IgD-negative memory B cell (primary cell): ENCODE results near the gene ANHX. TPM values are rescaled to one million over a fixed set of nuclear protein-coding genes. Genes with fewer than 3 reads are reported as not detected.
A peak's percentile ranks its signal among the peaks of the same experiment; 100 is the strongest.

Experiments
- H3K27ac Mint-ChIP-seq, 3 donors: one replicate each; pipeline ENCODE4 v1.8.0; 2020 to 2022; ENCODE audit warnings: mild to moderate bottlenecking in 3 of 3, mixed read lengths in 3 of 3, moderate library complexity in 1 of 3
- H3K27me3 Mint-ChIP-seq: one replicate; pipeline ENCODE4 v1.8.0; 2021; ENCODE audit warnings: mixed read lengths
- H3K36me3 Mint-ChIP-seq: one replicate; pipeline ENCODE4 v1.8.0; 2020; ENCODE audit warnings: mild to moderate bottlenecking, mixed read lengths
- H3K4me1 Mint-ChIP-seq, 3 donors: one replicate each; pipeline ENCODE4 v1.8.0; 2020 to 2022; ENCODE audit warnings: mixed read lengths in 3 of 3, mild to moderate bottlenecking in 1 of 3
- H3K4me3 Mint-ChIP-seq, 4 donors: one replicate each; pipeline ENCODE4 v1.8.0; 2020 to 2022; ENCODE audit warnings: mild to moderate bottlenecking in 4 of 4, mixed read lengths in 4 of 4, moderate library complexity in 3 of 4
- H3K9me3 Mint-ChIP-seq, 3 donors: one replicate each; pipeline ENCODE4 v1.8.0; 2020 to 2021; ENCODE audit warnings: mixed read lengths in 3 of 3, mild to moderate bottlenecking in 1 of 3
- polyA plus RNA-seq: library from polyadenylated mRNA; unstranded; fragments of 300-500 nt; fragmentation: Illumina TruSeq; gene quantifications from one replicate; pipeline ENCODE4 v1.2.3, GENCODE V29; 2021

The ANHX gene
- polyA plus RNA-seq, 1 donor from 2014 or later = not detected

DNA sequence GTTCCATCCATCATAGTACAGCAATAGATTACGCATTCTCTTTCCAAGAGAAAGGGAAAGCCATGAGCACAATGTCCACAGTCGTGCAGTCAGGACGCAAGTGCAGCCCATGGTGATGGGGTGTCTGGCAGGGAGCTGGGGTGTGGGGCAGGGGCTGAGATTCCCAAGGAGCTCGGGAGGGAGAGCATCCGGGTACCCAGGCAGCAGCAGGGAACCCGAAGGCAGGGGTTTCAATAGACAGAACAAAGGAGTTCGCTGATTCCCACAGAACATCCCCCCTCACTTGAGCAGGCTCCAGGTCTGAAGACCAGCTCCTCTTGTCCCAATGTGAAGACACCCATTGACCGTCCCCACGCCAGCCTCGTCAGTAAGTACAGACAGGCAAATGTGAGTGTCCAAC lies 13.5 kb downstream of the ANHX start:
- Mint-ChIP-seq H3K9me3 (peaks cover 8 to 28% (median 24%) of the 10 kb centered on the region in 3 donors), H3K36me3 (no peaks in the 10 kb centered on the region), H3K27ac (no peak overlapping the region), H3K27me3 (peaks cover 5% of the 10 kb centered on the region), H3K4me1 (no peaks in the 10 kb centered on the region), H3K4me3 (no peak overlapping the region)

DNA sequence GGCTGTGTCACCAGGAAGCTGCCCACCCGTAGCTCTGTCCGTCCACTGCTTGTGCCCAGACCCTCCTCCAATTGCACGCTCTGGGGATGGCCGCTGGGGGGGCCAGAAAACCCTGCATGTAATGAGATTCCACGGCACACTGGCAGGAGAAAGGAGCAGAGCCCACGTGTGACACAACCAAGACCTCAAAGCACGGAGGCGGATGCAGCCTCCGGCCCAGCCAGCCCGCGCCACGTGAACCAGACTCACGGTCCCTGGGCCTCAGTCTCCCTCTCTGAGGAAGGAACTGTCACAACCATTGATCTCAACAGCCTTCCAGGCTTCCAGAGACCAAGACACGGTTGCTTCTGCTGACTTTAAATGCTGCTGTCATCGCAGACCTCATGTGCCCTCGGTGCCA lies 14.4 kb downstream of the ANHX start:
- no peaks in the 10 kb centered on the region for H3K36me3 Mint-ChIP-seq
- H3K4me3 Mint-ChIP-seq = no peak overlapping the region
- H3K27me3 Mint-ChIP-seq = peaks cover 5% of the 10 kb centered on the region
- no peak overlapping the region for H3K27ac Mint-ChIP-seq
- peaks cover 8 to 28% (median 24%) of the 10 kb centered on the region in 3 donors for H3K9me3 Mint-ChIP-seq
- H3K4me1 Mint-ChIP-seq = no peaks in the 10 kb centered on the region

DNA sequence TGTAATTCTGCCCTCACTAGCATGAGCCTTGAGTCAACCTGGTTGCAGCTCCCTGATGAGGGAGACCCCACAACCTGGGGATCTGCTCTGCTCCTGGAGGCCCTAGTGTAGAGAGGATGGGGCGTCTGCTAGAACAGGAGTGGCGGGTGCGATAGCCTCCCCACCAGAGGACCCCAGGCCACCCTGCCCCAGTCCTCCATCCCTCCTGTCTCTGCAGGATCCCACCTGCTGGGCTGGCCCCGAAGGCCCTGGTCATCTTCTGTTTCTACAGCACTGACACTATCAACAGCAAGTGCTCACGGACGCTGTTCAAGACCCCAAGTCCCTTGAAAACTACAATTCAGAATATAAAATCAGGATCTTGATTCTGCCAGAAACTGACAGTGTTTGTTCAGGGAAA lies 15.2 kb downstream of the ANHX start:
- Mint-ChIP-seq H3K36me3 (no peaks in the 10 kb centered on the region), H3K27ac (no peak overlapping the region), H3K4me3 (no peak overlapping the region), H3K4me1 (no peaks in the 10 kb centered on the region), H3K27me3 (peaks cover 5% of the 10 kb centered on the region), H3K9me3 (peaks cover 8 to 28% (median 24%) of the 10 kb centered on the region in 3 donors)

DNA sequence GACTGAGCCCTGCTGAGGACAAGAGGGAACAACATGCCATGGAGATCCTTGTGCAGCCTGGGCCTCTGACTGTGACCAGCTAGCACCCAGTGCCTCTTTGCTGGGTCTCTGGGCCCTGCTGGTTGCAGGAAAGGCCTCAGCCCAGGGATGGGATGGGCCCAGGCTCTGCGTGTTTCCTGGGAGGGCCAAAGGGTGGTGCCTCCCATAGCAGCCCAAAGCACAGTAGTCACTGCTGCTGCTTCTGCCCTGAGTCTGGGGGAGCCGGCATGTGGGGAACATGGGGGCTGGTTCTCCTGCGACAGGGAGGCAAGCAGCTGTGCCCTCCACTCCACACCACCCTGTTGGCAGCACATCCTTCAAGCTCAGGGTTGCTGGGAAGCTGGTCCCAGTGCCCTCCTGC lies 18.5 kb downstream of the ANHX start:
- peaks cover 2% of the 10 kb centered on the region for H3K36me3 Mint-ChIP-seq
- peaks cover 16 to 36% (median 33%) of the 10 kb centered on the region in 3 donors for H3K9me3 Mint-ChIP-seq
- H3K27me3 Mint-ChIP-seq = peaks cover 5% of the 10 kb centered on the region
- no peak overlapping the region for H3K27ac Mint-ChIP-seq
- H3K4me1 Mint-ChIP-seq = no peaks in the 10 kb centered on the region
- no peak overlapping the region for H3K4me3 Mint-ChIP-seq

DNA sequence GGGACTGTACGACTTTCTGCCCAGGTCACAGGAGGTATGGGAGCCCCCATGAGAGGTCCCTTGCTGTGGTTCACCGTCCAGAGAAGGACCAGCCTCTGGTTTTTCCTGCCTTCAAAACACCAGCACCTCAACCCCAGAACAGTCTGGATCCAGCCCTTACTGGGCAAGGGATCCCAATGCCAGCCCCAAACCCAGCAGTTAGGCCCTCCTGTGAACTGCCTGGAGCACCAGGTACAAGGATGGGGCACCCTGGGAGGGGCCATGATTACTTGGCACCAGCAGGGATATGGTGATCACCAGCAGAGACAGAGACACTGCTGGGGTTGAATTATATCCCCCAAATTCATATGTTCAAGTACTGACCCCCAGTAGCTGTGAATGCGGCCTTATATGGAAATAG lies 20.0 kb downstream of the ANHX start:
- H3K27ac Mint-ChIP-seq = no peak overlapping the region
- peaks cover 2% of the 10 kb centered on the region for H3K36me3 Mint-ChIP-seq
- no peak overlapping the region for H3K4me3 Mint-ChIP-seq
- peaks cover 5% of the 10 kb centered on the region for H3K27me3 Mint-ChIP-seq
- H3K9me3 Mint-ChIP-seq = peaks cover 20 to 43% (median 40%) of the 10 kb centered on the region in 3 donors
- H3K4me1 Mint-ChIP-seq = no peaks in the 10 kb centered on the region

DNA sequence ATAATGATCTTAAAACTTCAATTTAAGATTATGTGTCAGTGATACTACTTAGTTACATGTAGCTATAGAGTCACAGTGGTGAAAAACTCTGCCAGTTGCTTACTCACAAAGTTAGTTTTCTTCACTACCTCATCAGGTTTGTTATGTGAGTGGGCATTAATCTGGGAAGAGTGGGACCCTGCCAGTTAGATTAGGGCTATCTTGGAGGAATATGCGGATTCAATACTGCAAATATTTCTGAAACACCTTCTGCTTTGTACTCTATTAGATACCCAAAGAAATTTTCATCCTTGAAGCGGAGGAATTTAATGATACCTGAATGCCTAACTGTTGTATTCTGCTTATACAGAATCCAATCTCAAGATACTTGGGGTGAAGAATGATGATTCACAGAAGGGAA lies 29.3 kb downstream of the ANHX start:
- Mint-ChIP-seq H3K4me3 (no peak overlapping the region), H3K27me3 (no peaks in the 10 kb centered on the region), H3K9me3 (peaks cover 8 to 55% (median 32%) of the 10 kb centered on the region in 3 donors), H3K4me1 (peaks cover 0 to 2% (median 0%) of the 10 kb centered on the region in 3 donors), H3K36me3 (peaks cover 23% of the 10 kb centered on the region), H3K27ac (no peak overlapping the region)

DNA sequence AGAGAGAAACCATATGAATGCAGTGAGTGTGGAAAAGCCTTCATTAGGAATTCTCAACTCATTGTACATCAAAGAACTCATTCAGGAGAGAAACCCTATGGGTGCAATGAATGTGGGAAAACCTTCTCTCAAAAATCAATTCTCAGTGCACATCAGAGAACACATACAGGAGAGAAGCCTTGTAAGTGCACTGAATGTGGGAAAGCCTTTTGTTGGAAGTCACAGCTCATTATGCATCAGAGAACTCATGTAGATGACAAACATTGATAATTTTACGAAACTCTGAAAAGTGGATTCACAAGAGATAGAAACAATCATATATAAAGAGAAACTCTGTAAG lies 31.4 kb downstream of the ANHX start:
- Mint-ChIP-seq H3K36me3 (peaks cover 39% of the 10 kb centered on the region), H3K9me3 (peaks cover 14 to 63% (median 45%) of the 10 kb centered on the region in 3 donors), H3K4me3 (no peak overlapping the region), H3K27me3 (no peaks in the 10 kb centered on the region), H3K27ac (no peak overlapping the region), H3K4me1 (peaks cover 0 to 2% (median 0%) of the 10 kb centered on the region in 3 donors)

DNA sequence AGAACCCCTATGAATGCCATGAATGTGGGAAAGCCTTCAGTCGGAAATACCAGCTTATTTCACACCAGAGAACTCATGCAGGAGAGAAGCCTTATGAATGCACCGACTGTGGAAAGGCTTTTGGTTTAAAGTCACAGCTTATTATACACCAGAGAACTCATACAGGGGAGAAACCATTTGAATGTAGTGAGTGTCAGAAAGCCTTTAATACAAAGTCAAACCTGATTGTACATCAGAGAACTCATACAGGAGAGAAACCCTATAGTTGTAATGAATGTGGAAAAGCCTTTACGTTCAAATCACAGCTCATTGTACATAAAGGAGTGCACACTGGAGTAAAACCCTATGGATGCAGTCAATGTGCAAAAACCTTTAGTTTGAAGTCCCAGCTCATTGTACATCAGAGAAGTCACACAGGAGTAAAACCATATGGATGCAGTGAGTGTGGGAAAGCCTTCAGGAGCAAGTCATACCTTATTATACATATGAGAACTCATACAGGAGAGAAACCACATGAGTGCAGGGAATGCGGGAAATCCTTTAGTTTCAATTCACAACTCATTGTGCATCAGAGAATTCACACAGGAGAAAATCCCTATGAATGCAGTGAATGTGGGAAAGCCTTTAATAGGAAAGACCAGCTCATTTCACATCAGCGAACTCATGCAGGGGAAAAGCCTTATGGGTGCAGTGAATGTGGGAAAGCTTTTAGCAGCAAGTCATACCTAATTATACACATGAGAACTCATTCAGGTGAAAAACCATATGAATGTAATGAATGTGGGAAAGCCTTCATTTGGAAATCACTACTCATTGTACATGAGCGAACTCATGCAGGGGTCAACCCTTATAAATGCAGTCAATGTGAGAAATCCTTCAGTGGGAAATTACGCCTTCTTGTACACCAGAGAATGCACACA lies 32.1 kb downstream of the ANHX start:
- Mint-ChIP-seq H3K36me3 (peaks cover 38% of the 10 kb centered on the region), H3K4me3 (no peak overlapping the region), H3K27me3 (no peaks in the 10 kb centered on the region), H3K9me3 (peaks cover 14 to 62% (median 45%) of the 10 kb centered on the region in 3 donors), H3K27ac (no peak overlapping the region), H3K4me1 (peaks cover 0 to 1% (median 0%) of the 10 kb centered on the region in 3 donors)

DNA sequence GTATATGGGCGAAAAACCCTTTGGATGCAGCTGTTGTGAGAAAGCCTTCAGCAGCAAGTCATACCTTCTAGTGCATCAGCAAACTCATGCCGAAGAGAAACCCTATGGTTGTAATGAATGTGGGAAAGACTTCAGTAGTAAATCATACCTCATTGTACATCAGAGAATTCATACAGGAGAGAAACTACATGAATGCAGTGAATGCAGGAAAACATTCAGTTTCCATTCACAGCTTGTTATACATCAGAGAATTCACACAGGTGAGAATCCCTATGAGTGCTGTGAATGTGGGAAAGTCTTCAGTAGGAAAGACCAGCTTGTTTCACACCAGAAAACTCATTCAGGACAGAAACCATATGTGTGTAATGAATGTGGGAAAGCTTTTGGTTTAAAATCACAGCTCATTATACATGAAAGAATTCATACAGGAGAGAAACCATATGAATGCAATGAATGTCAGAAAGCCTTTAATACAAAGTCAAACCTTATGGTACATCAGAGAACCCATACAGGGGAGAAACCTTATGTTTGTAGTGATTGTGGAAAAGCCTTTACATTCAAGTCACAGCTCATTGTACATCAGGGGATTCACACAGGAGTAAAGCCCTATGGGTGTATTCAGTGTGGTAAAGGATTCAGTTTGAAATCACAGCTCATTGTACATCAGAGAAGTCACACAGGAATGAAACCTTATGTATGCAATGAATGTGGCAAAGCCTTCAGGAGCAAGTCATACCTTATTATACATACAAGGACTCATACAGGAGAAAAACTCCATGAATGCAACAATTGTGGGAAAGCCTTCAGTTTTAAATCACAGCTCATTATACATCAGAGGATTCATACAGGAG lies 33.0 kb downstream of the ANHX start:
- Mint-ChIP-seq H3K9me3 (peaks cover 11 to 57% (median 42%) of the 10 kb centered on the region in 3 donors), H3K4me1 (no peaks in the 10 kb centered on the region), H3K27me3 (no peaks in the 10 kb centered on the region), H3K4me3 (no peak overlapping the region), H3K27ac (no peak overlapping the region), H3K36me3 (peaks cover 37% of the 10 kb centered on the region)

DNA sequence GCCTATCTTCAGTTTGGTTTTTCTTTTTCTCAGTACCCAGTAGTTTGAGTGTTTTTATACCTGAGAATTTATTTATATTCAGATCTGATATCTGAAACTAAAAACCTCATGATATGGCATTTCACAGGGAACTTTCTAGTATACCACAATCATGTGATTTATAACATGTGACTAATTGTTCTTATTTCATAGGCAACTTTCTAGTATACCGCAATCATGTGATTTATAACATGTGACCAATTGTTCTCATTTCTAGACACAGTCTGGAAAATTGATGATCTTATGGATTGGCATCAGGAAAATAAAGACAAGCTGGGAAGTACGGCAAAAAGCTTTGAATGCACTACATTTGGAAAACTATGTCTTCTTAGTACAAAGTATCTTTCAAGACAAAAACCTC lies 33.8 kb downstream of the ANHX start:
- H3K4me1 Mint-ChIP-seq = no peaks in the 10 kb centered on the region
- no peaks in the 10 kb centered on the region for H3K27me3 Mint-ChIP-seq
- H3K9me3 Mint-ChIP-seq = peaks cover 11 to 55% (median 42%) of the 10 kb centered on the region in 3 donors
- no peak overlapping the region for H3K4me3 Mint-ChIP-seq
- H3K36me3 Mint-ChIP-seq = peaks cover 37% of the 10 kb centered on the region
- H3K27ac Mint-ChIP-seq = no peak overlapping the region

DNA sequence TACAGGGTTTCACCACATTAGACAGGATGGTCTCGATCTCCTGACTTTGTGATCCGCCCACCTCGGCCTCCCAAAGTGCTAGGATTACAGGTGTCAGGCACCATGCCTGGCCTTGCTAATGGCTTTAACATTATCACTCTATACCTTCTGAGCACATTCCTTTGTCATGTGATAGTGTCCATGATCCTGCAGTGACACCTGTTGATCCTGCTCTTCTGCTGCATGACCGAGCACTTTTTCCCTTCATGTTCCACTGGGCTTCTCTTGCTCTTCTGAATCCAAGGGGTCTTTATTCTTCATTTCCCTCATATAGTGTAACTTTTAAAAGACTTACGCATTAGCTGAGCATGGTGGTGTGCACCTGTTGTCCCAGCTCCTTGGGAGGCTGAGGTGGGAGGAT lies 42.8 kb downstream of the ANHX start:
- Mint-ChIP-seq H3K4me3 (no peak overlapping the region), H3K9me3 (peaks cover 21 to 53% (median 40%) of the 10 kb centered on the region in 3 donors), H3K4me1 (peaks cover 0 to 3% (median 0%) of the 10 kb centered on the region in 3 donors), H3K36me3 (peaks cover 66% of the 10 kb centered on the region), H3K27ac (no peak overlapping the region), H3K27me3 (no peaks in the 10 kb centered on the region)

DNA sequence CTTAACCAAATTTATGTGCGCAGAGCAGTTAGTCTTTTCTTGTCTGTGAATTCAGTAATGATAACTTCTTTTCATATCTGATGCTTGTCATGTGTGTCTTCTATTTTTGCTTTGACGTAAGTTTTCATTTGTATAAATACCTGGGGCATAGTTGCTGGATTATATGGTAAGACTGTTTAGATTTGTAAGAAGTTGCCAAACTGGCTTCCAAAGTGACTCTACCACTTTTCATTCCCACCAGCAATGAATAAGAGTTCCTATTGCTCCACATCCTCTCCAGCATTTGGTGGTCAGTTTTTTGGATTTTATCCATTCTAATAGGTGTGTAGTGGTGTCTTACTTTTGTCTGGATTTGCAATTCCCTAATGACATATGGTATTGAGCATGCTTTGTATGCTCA lies 45.5 kb downstream of the ANHX start:
- H3K27ac Mint-ChIP-seq = no peak overlapping the region
- H3K4me3 Mint-ChIP-seq = peak overlapping the region in 1 of 4 donors; percentile 53
- H3K27me3 Mint-ChIP-seq = no peaks in the 10 kb centered on the region
- peaks cover 82% of the 10 kb centered on the region for H3K36me3 Mint-ChIP-seq
- peaks cover 24 to 58% (median 46%) of the 10 kb centered on the region in 3 donors for H3K9me3 Mint-ChIP-seq
- peaks cover 0 to 3% (median 1%) of the 10 kb centered on the region in 3 donors for H3K4me1 Mint-ChIP-seq

DNA sequence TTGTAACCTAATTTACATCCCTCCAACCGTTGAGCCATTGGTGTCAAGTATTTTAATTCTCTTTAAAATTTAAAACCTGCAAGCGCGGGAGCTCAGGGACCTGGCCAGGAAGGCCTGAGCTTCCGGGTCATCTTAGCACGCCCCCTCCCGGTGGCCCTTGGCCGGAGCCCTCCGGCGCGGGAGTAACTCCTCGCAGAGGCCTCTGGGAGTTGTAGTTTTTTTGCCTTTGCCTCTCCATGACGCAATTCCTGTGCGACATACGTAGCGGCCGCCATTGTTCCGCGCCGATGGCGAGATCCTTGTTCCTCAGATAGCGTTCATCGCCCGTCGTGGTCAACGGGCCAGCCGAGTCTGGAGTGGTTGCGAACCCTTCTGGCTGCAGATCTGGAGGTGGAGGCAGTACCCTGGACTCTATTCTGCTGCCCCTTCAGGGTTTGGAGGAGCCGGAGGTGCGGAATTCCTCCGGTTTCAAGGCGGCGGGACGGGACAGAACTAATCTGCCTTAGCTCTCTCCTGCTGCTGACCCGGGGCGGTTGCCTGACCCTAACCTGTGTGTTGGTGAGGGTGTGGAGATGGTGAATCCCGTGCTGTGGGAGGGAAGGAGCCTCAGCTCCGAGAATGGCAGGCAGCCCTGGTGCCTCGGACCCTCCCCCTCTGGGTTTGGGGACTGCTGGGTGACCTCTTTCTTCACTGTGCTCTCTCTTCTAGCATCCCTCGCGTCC lies 54.3 kb downstream of the ANHX start, which contains the start of gene ZNF268:
Gene ZNF268, plus strand, starts transcription at position 258 of the 722 bp plus-strand sequence. CDS start 503 bp downstream, outside the sequence.
- Mint-ChIP-seq H3K36me3 (peaks cover 33% of the 10 kb centered on the region), H3K9me3 (peaks cover 19 to 46% (median 41%) of the 10 kb centered on the region in 3 donors)

DNA sequence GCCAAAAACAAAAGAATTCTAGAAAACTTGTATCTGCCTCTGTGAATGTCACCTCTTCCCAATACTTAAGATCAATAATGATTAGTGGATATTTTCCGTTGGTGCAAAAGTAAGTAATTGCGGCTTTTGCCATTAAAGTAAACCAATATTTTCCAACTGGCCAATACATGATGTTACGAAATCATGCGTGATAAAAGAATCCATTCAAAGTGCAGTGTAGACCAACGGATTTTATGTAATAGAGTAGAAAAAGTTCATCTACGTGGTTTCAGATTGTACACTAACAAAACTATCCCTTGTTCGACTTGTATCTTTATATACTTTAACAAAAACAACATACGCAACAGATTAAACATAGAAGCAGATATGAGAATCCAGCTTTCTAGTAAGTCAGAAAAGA lies 55.0 kb downstream of the ANHX start:
- Mint-ChIP-seq H3K36me3 (peaks cover 28% of the 10 kb centered on the region), H3K27me3 (no peaks in the 10 kb centered on the region), H3K4me3 (peak overlapping the region in 2 of 4 donors; percentile 37 to 95), H3K4me1 (peaks cover 5 to 16% (median 9%) of the 10 kb centered on the region in 3 donors), H3K27ac (peak overlapping the region in 1 of 3 donors; percentile 93), H3K9me3 (peaks cover 22 to 47% (median 45%) of the 10 kb centered on the region in 3 donors)

More for the DNA sequence above, 54.3 kb downstream of the ANHX start, which contains the start of gene ZNF268:
- H3K4me1 Mint-ChIP-seq = peaks cover 5 to 16% (median 9%) of the 10 kb centered on the region in 3 donors
- peak within 1 kb of the TSS; percentile 91 to 98 (median 95) for H3K4me3 Mint-ChIP-seq
- peak within 1 kb of the TSS; percentile 90 to 95 (median 93) for H3K27ac Mint-ChIP-seq
- H3K27me3 Mint-ChIP-seq = no peaks in the 10 kb centered on the region
